CD4-positive, alpha-beta T cell treated with Interleukin-10 for 1 hour (primary cell): ENCODE measurements around the gene TMEM179.
"Not testable (repeated sequence)": the region's sequence is repeated elsewhere in the genome, so short reads cannot be mapped to it uniquely, and the experiment has no call there.

ENCODE experiments used
- DNase-seq: peaks from one replicate; pipeline ENCODE4 v3.0.0-alpha.2; 2020

TMEM179 gene

GRCh38 chr14:104636846-104637545 is 32.4 kb upstream of the TMEM179 start:
- not testable (repeated sequence) for DNase-seq

DNA sequence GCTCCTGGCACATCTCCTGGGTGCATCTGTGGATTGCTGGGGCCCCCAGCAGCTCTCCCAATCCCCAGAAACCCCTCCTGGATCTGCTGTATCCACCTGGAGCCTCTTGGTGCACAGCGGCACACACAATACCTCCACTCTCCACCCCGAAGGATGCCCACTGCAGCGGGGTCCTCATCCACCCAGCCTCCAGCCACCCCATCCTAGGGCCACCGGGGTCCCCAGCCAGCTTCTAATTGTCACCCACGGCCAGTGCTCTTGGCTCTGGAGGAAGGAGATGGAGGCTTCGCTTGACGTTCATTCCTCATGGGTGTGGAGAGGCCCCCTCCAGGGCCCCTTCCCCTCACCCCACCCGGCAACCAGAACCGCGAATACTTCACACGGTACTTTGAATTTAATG is 31.6 kb upstream of the TMEM179 start:
- DNase-seq = no peak

GRCh38 chr14:104635717-104636116 is 31.1 kb upstream of the TMEM179 start:
- no peak for DNase-seq

GRCh38 chr14:104634886-104635570 is 30.5 kb upstream of the TMEM179 start:
- DNase-seq = no peak

GRCh38 chr14:104634138-104634760 is 29.7 kb upstream of the TMEM179 start:
- no peak for DNase-seq

- no peak for DNase-seq
These were observed 28.9 kb upstream of the TMEM179 start for GRCh38 chr14:104633276-104634137.

DNA sequence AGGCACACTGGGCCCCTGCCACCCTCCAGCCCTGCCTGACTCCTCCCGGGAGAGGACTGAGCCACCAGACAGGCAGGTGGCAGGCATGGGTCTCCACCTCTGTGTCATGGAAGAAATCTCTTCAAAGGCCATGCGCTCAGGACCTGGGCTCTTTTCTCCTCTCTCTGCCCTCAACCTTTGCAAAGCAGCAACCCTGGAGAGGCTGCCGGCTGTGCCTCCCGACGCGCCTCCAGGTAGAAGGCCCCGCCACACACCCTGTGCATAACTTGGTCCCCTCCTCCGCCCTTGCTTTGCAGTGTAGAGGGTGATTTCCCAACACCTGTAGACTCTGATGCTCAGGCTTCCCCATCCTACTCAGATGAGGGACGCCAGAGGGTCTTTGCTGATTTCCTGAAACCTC is 28.2 kb upstream of the TMEM179 start:
- DNase-seq = no peak

DNA sequence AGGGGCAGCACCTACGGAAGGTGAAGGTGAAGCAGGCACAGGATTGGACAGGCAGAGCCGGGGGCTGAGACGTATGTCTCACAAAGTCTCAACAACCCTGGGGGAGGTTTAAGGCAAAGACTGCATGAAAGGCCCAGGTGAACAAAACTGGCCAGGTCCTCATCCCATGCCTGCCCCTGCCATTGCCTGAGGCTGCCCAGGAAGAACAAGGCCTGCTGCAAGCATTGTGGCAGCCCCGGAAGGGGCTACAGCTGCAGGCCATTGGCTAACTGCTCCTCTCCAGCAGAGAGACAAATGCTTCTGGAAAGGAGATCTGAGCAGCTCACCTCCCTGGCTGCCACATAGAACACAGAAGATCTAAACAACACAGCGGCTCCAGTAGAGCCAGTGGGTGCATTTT is 20.4 kb upstream of the TMEM179 start:
- no peak for DNase-seq

DNA sequence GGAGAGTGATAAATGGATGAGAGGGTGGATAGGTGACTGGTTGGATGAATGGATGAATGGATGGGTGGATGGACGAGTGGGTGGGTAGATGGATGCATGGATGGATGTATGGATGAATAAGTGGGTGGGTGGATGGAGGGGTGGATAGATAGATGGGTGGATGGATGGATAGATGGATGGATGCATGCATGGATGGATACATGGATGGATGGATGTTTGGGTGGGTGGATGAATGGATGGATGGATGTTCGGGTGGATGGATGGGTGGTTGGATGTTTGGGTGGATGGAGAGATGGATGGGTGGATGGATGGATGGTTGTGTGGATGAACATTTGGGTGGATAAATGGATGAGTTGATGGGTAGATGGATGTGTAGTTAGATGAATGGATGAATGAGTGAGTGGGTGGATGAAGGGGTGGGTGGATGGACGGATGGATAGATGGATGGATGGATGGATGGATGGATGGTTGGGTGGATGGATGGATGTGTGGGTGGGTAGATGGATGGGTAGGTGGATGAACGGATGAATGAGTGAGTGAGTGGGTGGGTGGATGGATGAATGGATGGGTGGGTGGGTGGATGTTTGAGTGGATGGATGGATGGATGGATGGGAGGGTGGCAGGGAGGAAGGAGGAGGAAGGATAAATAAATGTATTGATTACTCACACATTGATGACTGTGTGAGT is 9.7 kb upstream of the TMEM179 start:
- no peak for DNase-seq

GRCh38 chr14:104611881-104612280 is 7.3 kb upstream of the TMEM179 start:
- DNase-seq = no peak

DNA sequence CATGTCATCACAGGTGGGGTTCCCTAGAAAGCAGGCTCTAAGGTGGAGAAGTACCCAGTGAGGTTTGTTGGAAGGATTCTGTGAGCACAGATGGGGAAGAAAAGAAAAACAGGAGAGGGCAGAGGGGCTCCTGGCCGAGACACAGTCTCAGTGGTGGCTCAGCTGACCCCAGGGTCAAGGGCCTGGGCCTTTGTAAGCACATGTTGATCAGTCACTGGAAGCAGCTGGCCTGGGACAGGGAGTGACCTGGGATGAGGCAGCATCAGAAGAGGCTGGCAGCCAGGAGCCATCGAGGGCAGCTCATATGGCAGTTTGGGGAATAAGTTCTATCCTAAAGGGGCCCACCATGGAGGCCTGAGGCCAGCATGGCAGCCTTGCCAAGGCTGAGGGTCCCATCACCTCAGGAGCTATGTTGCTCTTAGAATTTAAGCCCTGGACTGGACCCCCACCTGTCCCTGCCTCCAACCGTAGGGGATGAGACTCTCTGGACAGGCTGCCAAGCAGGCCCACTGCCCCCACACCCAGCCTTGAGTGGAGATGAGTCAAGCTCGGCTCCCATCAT is 6.3 kb upstream of the TMEM179 start:
- DNase-seq = no peak

DNA sequence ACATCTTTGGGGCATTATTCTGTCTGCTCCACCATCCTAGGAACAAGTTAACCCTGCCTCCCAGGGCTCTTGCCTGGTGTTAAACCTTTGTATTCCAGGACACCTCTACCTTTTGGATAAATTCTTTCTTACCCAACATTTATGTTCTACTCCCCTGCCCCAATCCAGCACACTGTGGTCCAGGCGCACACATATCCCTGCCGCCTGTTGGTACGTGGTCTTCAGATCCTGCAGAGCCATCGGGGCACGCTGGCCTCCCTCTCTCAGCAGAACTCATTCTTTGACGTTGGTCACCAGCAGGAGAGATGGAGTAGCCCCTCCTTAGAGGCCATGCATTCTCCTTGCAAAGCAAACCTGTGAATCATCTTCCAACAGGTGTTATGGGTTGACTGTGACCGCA is 5.1 kb upstream of the TMEM179 start:
- DNase-seq = no peak

- no peak for DNase-seq
These were observed 716 bp downstream of the TMEM179 start for GRCh38 chr14:104603711-104604401.

GRCh38 chr14:104602933-104603325 is 1.6 kb downstream of the TMEM179 start:
- no peak for DNase-seq

GRCh38 chr14:104602315-104602932 is 2.1 kb downstream of the TMEM179 start:
- no peak for DNase-seq

- no peak for DNase-seq
These were observed 2.8 kb downstream of the TMEM179 start for GRCh38 chr14:104601786-104602185.

DNA sequence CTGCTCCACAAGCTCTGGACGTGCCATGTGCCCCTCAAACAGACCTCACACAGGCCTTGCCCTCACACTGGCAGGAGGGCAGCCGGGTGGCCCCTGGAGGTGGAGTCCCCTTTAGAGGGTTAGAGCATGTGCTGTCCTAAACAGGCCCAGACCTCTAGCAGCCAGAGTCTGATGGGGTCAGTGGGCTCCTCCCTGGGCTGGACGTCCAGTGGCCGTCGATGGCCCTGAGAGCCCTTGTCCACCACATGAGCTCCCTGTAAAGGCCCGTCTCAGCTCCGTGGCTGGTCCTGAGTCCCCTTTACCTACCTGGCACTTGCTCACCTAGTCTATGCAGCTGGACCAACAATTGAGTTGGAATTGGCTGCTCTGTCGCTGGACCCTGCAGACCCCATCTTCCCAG is 3.8 kb downstream of the TMEM179 start:
- no peak for DNase-seq

DNA sequence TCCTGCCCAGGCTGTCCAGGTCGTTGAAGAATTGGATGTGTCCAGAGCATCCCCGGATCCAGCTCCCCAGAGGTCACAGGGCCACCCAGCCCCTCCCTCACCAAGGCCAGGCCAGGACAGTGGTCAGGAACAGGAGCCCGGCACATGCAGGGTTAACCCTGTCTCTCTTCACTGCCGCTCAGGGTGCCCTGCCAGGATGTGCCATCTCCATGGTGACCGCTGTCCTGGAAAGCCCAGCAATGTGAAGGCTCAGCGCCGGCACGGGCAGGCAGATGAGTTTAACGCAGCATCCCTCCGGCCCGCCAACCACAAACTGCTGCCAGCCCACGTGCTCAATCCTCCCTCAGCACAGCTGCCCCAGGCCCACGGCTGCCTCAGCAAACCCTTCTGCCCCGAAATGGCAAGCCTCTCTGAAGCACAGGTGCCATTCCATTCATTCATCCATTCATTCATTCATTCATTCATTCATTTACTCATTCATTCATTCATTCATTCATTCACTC is 4.4 kb downstream of the TMEM179 start:
- no peak for DNase-seq

GRCh38 chr14:104599446-104599845 is 5.1 kb downstream of the TMEM179 start:
- DNase-seq = no peak

DNA sequence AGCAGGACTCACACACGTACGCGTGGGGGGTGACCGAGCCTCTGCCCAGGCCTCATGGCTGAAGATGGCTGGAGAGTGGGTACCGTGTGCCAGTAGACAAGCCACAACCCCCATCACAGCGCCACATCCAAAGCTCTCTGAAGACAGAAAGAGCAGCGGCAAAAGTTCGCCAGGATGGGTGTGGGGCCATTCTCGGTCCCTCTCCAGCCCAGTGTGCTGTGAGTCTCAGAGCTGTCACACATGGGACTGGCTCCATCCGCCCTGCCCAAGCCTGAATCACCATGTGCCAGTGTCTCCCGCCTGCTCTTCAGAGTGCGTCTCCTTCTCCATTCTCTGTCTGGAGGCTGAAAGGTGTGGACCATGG is 5.7 kb downstream of the TMEM179 start:
- no peak for DNase-seq
